Cerebellar cortex (tissue), 1 donor: Measurements from ENCODE around the gene CYYR1.

Source experiments
- DNase-seq: peaks from one replicate; pipeline ENCODE4 v3.0.0-alpha.2; 2015; ENCODE audit warnings: low spot score

CYYR1 gene

GRCh38 chr21:26433386-26433785 lies 139.7 kb downstream of the CYYR1 start:
- DNase-seq, result no peak

GRCh38 chr21:26432410-26432809 lies 140.7 kb downstream of the CYYR1 start:
- no peak for DNase-seq

DNA sequence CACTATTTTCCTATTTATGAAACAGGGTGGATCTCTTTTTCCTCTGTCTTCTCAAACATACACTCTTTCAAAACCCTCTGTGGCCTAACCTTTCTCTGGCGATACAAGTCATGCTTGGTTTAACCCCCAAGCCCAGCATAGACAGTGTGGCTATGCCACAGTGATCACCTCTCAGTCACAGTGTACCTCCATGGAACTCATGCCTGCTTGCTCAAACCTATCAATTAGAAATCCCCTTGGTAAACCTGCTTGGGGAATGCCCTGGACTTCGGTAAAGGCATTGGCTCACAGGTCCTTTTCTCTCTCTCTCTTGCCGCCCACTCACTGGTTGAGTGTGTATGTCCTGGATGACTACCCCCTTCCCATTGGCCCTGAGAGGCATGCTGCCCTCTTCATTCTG lies 147.5 kb downstream of the CYYR1 start:
- DNase-seq, result no peak

GRCh38 chr21:26423511-26423910 lies 149.6 kb downstream of the CYYR1 start:
- no peak for DNase-seq

DNA sequence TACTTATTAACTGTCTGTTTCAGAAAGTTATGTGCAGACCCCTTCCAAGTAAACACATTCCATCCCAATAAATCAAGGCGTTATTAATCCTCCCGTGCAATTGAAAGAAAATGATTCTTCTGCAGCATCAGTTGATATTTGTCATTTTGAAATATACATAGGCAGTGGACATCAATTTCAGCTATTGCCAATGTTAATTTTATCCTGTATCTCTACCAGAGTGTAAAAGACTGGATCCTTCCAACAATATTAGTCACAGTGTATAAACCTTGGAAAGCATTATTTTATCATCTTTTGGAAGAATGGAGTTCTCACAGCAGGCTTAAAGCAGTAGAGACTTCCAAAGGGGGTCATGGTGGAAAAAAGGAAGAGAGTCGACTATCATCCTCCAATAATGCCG lies 150.4 kb downstream of the CYYR1 start:
- no peak for DNase-seq

DNA sequence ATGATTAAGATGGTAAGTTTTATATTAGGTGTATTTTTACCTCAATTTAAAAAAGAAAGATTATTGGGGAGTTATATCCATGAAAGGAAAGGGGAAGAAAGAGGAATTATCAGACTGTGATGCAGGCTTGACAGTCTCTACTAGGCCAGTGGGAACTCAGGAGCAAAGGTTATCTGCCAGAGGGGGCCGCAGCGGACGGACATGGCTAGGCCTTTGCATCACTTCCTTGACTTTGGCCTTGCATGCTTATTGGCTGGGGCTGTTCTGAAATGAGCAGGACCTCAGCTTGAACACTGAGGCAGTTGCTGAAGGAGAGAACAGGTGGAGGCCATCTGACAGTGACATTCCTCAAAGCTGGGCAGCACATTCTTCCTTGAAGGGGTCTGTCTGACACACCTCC lies 150.9 kb downstream of the CYYR1 start:
- DNase-seq, result no peak

DNA sequence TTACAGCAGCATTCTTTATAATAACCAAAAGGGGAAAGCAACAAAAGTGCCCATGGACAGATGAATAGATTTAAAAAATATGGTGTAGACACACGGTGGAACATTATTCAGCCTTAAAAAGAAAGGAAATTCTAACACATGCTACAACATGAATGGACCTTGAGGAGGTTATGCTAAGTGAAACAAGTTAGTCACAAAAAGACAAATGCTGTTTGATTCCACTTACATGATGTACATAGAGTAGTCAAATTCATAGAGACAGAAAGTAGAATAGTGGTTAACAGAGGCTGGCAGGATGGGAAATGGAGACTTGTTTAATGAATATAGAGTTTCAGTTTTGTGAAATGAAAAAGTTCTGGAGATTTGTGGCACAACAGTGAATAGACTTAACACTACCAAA lies 151.4 kb downstream of the CYYR1 start:
- DNase-seq, result no peak
